Bronchial epithelial cell (primary cell): ENCODE results near the gene AP5S1. TPM values are rescaled to one million over a fixed set of nuclear protein-coding genes. Genes with fewer than 3 reads are reported as not detected.

Experiments used
- DNase-seq: peaks from one replicate; pipeline ENCODE4 v3.0.0-alpha.2; 2010; ENCODE audit warnings: low read depth
- FAIRE-seq: peaks from 2 replicates; lab custom pipeline; 2011; peaks lifted over from hg19 to GRCh38; lab: Jason Lieb, UNC
- H3K27me3 ChIP-seq: 2 replicates; pipeline ENCODE4 v1.5.1; 2011; ENCODE audit warnings: low read length; ENCODE audit not compliant: control insufficient read depth, insufficient read depth
- H3K36me3 ChIP-seq: 2 replicates; pipeline ENCODE4 v1.5.1; 2011; ENCODE audit warnings: low read length; ENCODE audit not compliant: control insufficient read depth, insufficient read depth
- H3K4me3 ChIP-seq: 2 replicates; pipeline ENCODE4 v1.5.1; 2011; ENCODE audit warnings: mild to moderate bottlenecking, low read depth, low read length, control low read depth
- total RNA-seq: library from RNA; depleted of rRNA; stranded (reverse); fragments of >200 nt; gene quantifications from 2 replicates; pipeline ENCODE4 v1.2.1, GENCODE V29; 2014
- TF ChIP-seq, protein P1 (sequence below): IDR thresholded peaks from 2 replicates; pipeline ENCODE4 v1.5.1; 2011; ENCODE audit warnings: mild to moderate bottlenecking, moderate library complexity, low read length, control low read depth, inconsistent platforms; ENCODE audit not compliant: insufficient read depth, severe bottlenecking

Gene AP5S1
- total RNA-seq, 1 donor from 2014 or later: 12.4 TPM

DNA sequence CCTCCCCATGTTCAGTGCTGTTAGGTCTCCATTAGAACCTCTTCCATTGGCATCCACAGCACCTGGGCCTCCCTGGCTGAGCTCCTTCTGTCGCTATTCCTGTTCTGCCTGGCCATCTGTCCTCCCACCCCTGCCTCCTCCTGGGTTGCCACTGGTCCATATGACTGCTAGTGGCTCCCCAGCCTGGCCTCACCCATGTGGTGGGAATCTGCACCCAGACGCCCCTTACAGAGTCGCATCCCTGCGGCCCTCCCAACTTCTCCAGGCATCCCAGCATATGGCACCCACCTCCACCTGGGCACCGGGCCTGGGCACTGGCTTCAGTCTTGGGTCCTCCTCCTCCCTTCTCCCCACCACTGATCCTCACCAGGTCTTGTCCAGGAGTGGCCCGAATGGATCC lies 16.5 kb upstream of the AP5S1 start:
- FAIRE-seq (no peak), DNase-seq (no peak)
- peaks cover 21% of the 10 kb centered on the region for H3K36me3 ChIP-seq
- TF ChIP-seq, protein P1, sequence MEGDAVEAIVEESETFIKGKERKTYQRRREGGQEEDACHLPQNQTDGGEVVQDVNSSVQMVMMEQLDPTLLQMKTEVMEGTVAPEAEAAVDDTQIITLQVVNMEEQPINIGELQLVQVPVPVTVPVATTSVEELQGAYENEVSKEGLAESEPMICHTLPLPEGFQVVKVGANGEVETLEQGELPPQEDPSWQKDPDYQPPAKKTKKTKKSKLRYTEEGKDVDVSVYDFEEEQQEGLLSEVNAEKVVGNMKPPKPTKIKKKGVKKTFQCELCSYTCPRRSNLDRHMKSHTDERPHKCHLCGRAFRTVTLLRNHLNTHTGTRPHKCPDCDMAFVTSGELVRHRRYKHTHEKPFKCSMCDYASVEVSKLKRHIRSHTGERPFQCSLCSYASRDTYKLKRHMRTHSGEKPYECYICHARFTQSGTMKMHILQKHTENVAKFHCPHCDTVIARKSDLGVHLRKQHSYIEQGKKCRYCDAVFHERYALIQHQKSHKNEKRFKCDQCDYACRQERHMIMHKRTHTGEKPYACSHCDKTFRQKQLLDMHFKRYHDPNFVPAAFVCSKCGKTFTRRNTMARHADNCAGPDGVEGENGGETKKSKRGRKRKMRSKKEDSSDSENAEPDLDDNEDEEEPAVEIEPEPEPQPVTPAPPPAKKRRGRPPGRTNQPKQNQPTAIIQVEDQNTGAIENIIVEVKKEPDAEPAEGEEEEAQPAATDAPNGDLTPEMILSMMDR: no peak
- H3K4me3 ChIP-seq: no peak overlapping the region
- H3K27me3 ChIP-seq: no peaks in the 10 kb centered on the region

DNA sequence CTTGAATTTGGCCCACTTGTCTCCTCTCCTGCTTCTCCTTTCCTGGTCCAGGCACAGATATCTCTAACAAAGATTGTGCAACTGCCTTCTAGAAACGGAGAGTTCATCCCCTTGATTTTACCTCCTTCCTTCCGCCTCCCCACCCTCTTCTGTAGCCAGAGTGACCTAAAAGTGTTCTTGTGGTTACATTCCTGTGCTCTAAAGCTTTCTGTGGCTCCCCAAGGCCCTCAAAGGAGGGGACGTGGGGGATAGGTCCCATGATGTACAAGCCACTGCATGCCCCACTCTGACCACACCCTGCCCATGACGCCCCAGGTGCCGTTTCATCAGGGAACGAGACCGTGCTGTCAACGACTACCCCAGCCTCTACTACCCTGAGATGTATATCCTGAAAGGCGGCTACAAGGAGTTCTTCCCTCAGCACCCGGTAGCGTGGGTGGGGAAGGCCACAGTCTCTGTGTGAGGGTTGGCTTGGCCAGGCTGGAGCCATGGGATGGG lies 16.0 kb upstream of the AP5S1 start:
- DNase-seq: peak; percentile 72
- peaks cover 17% of the 10 kb centered on the region for H3K36me3 ChIP-seq
- H3K27me3 ChIP-seq: no peaks in the 10 kb centered on the region
- H3K4me3 ChIP-seq: no peak overlapping the region
- FAIRE-seq: peak; percentile 76
- TF ChIP-seq, protein P1: no peak

GRCh38 chr20:3804781-3805180 lies 15.6 kb upstream of the AP5S1 start:
- Histone ChIP-seq H3K4me3 (no peak overlapping the region), H3K36me3 (peaks cover 17% of the 10 kb centered on the region), H3K27me3 (no peaks in the 10 kb centered on the region)
- FAIRE-seq: no peak
- no peak for DNase-seq
- TF ChIP-seq, protein P1: no peak

DNA sequence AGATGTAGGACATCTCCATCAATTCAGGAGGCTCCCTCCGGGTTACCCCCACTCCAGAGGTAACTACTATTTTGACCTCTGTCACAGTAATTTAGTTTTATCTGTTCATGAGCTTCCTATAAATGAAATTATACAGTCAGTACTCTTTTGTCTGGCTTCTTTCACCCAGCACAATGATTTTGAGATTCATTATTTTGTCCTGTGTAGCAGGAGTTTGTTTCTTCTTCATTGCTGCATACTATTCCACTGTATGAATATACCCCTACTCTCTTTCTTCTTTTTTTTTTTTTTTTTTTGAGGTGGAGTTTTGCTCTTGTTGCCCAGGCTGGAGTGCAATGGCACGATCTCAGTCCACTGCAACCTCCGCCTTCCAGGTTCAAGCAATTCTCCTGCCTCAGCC lies 11.8 kb upstream of the AP5S1 start:
- FAIRE-seq (no peak), DNase-seq (no peak)
- Histone ChIP-seq H3K27me3 (no peaks in the 10 kb centered on the region), H3K36me3 (peaks cover 3% of the 10 kb centered on the region), H3K4me3 (no peak overlapping the region)
- TF ChIP-seq, protein P1: no peak

- Histone ChIP-seq H3K36me3 (no peaks in the 10 kb centered on the region), H3K4me3 (peak overlapping the region; percentile 27), H3K27me3 (no peaks in the 10 kb centered on the region)
- DNase-seq: peak; percentile 97
- TF ChIP-seq, protein P1: no peak
- peak; percentile 40 for FAIRE-seq
These were observed 8.7 kb upstream of the AP5S1 start for GRCh38 chr20:3811467-3812258.
